Measurements from ENCODE around the gene PSMD14. TPM values are rescaled to one million over a fixed set of nuclear protein-coding genes. Genes with fewer than 3 reads are reported as not detected.

The PSMD14 gene
- total RNA-seq, 1 experiment from 2014 or later = 83.7 TPM

GRCh38 chr2:161445097-161445496 lies 136.9 kb downstream of the PSMD14 start:
- no peak overlapping the region for H2BK12ac ChIP-seq (ENCODE audit: insufficient read length, low read depth, low read length)
- H3K79me2 ChIP-seq (ENCODE audit: insufficient read depth, low read length) = no peaks in the 10 kb centered on the region
- H2BK5ac ChIP-seq (ENCODE audit: insufficient read length, low read length) = no peak overlapping the region
- no peak overlapping the region for H3T11ph ChIP-seq (ENCODE audit: low read length)
- no peaks in the 10 kb centered on the region for H3K23me2 ChIP-seq (ENCODE audit: insufficient read length, low read depth, low read length, poor library complexity, severe bottlenecking)
- H4K91ac ChIP-seq (ENCODE audit: insufficient read length, low read depth, low read length) = no peak overlapping the region
- H3K18ac ChIP-seq (ENCODE audit: insufficient read length, low read depth, low read length) = no peak overlapping the region
- no peak overlapping the region for H2BK120ac ChIP-seq (ENCODE audit: low read depth, low read length, poor library complexity, severe bottlenecking)
- Mint-ChIP-seq H3K27me3 (ENCODE audit: low read depth) (peaks cover 2% of the 10 kb centered on the region; the same call in 1 of the 2 replicates), H3K4me1 (no peaks in the 10 kb centered on the region), H3K4me3 (no peak overlapping the region), H3K27ac (no peak overlapping the region), H3K9me3 (no peaks in the 10 kb centered on the region), H3K36me3 (ENCODE audit: insufficient read depth in 1 of 3, low read depth in 3 of 3) (no peaks in the 10 kb centered on the region)
- no peak overlapping the region for H2AK5ac ChIP-seq (ENCODE audit: insufficient read length, low read length)
- no peak overlapping the region for H2BK15ac ChIP-seq (ENCODE audit: low read depth, low read length)
- no peaks in the 10 kb centered on the region for H3K79me1 ChIP-seq (ENCODE audit: insufficient read depth, low read depth, low read length, poor library complexity, severe bottlenecking)
- no peak overlapping the region for H2BK20ac ChIP-seq (ENCODE audit: low read depth, low read length, poor library complexity, severe bottlenecking)
- WGBS (ENCODE audit: extremely low coverage, insufficient read length, low lambda C conversion rate) = no CpG with 5 or more reads among the region's 12 CpGs
- no peaks in the 10 kb centered on the region for H3K9me3 ChIP-seq (ENCODE audit: control insufficient read depth, low read depth, low read length)
- H3K4me1 ChIP-seq (ENCODE audit: insufficient read depth, low read length) = no peaks in the 10 kb centered on the region
- no peak overlapping the region for H3K9ac ChIP-seq (ENCODE audit: extremely low read depth, insufficient read length, low read length)
- TF ChIP-seq, protein P1, sequence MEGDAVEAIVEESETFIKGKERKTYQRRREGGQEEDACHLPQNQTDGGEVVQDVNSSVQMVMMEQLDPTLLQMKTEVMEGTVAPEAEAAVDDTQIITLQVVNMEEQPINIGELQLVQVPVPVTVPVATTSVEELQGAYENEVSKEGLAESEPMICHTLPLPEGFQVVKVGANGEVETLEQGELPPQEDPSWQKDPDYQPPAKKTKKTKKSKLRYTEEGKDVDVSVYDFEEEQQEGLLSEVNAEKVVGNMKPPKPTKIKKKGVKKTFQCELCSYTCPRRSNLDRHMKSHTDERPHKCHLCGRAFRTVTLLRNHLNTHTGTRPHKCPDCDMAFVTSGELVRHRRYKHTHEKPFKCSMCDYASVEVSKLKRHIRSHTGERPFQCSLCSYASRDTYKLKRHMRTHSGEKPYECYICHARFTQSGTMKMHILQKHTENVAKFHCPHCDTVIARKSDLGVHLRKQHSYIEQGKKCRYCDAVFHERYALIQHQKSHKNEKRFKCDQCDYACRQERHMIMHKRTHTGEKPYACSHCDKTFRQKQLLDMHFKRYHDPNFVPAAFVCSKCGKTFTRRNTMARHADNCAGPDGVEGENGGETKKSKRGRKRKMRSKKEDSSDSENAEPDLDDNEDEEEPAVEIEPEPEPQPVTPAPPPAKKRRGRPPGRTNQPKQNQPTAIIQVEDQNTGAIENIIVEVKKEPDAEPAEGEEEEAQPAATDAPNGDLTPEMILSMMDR (conservative IDR thresholded peaks at IDR 0.05) = no peak
- no peaks in the 10 kb centered on the region for H3K27me3 ChIP-seq (ENCODE audit: insufficient read depth, low read length)
- H4K5ac ChIP-seq (ENCODE audit: insufficient read length, low read depth, low read length) = no peak overlapping the region
- no peak for DNase-seq
- H3K4me2 ChIP-seq (ENCODE audit: insufficient read depth, insufficient read length, low read length) = no peak overlapping the region
- no peak overlapping the region for H3K56ac ChIP-seq (ENCODE audit: insufficient read length, low read depth, low read length)
- no peak overlapping the region for H3K23ac ChIP-seq (ENCODE audit: insufficient read length, low read depth, low read length)
- H2AFZ ChIP-seq (ENCODE audit: low read length) = no peak overlapping the region
- H3K4ac ChIP-seq (ENCODE audit: low read depth, low read length) = no peak overlapping the region
- no peak overlapping the region for H3K14ac ChIP-seq (ENCODE audit: insufficient read depth, low read length)
- H4K8ac ChIP-seq (replicated peaks; ENCODE audit: insufficient read length, low read depth, low read length) = no peak overlapping the region
- H3K27ac ChIP-seq (ENCODE audit: insufficient read length, low read depth, low read length) = no peak overlapping the region
- no peaks in the 10 kb centered on the region for H4K20me1 ChIP-seq (ENCODE audit: control insufficient read depth, insufficient read depth, insufficient read length)
